Heart left ventricle (tissue), 13 donors: ENCODE data around the gene GNA14.

Experiments
- CTCF ChIP-seq, 12 donors: fragments of 200-600 bp; sonication (generic) in 4 of 12; IDR thresholded peaks; one replicate each; pipeline versions ENCODE4 v1.5.0 to v1.8.0; 2018 to 2022; ENCODE audit warnings: antibody characterized with exemption in 12 of 12, mild to moderate bottlenecking in 5 of 12
- POLR2A ChIP-seq, 2 donors: fragments of 450-650 bp; IDR thresholded peaks; one replicate each; pipeline ENCODE4 v1.6.1; 2017; ENCODE audit warnings: antibody characterized with exemption in 2 of 2, mild to moderate bottlenecking in 2 of 2, moderate library complexity in 2 of 2
- donor health status: ischemic (EF 13 %, LVEDD 7.1; RV severe dilation, severe dysfunction).
- donor health status: DM: no; HTN: yes; CAD: no.
- donor health status: DM: no; HTN: no; CAD: no.
- donor health status: ischemic (EF 25% LVEDD 6.9; RV normal size, moderate dysfunction).
- donor health status: ischemic (EF 25% LVEDD 5.7; RV mildly dilated, moderate dysfunction).
- donor health status: ischemic (EF 35%, LVEDD 5.7; RV mildly dilated, moderate dysfunction).
- donor health status: nonischemic (EF 11% LVEDD 7.7; RV severe dilation, severe dysfunction).
- donor health status: DM: yes; HTN: yes; CAD: no.
- donor health status: PGD.
- donor health status: ischemic (EF 29% LVEDD 5.4; RV normal size, mild dysfunction).
- donor health status: nonischemic (EF 23%, LVEDD 6.1; RV moderate dilation, normal function).

- TF ChIP-seq CTCF (IDR thresholded peaks at IDR 0.05): peak in 2 of 12 donors; percentile 10 to 20
- TF ChIP-seq POLR2A (IDR thresholded peaks at IDR 0.05): no peak
Observed at GRCh38 chr9:77488439-77489126, 159.5 kb downstream of the GNA14 start.
